Measurements from ENCODE around the gene PTGFRN. TPM values are rescaled to one million over a fixed set of nuclear protein-coding genes. Genes with fewer than 3 reads are reported as not detected.

The PTGFRN gene
- total RNA-seq, 2 experiments from 2014 or later, result 1.8 to 2.8 TPM

DNA sequence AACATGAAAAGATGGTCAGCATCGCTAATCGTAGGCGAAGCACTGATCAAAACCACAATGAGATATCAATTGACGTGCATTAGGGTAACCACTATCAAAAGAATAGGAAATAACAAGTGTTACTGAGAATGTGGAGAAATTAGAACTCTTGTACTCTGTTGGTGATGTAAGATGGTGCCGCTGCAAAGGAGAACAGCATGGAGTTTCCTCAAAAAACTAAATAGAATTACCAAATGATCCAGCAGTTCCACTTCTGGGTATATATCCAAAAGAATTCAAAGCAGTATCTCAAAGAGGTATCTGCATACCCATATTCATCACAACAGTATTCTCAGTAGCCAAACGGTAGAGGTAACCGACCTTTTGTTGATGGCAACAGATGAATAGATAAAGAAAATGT is 83.6 kb downstream of the PTGFRN start:
- CTCF ChIA-PET, result no interaction called here
- DNase-seq, result no peak
- no peak overlapping the region for H3K27ac Mint-ChIP-seq
- H3K36me3 Mint-ChIP-seq (ENCODE audit: low read depth), result no peaks in the 10 kb centered on the region
- peaks cover 9% of the 10 kb centered on the region for H3K4me1 Mint-ChIP-seq
- H3K9me3 Mint-ChIP-seq, result no peaks in the 10 kb centered on the region
- POLR2A ChIA-PET, result no interaction called here
- peaks cover 4% of the 10 kb centered on the region for H3K27me3 Mint-ChIP-seq
- no peak overlapping the region for H3K4me3 Mint-ChIP-seq

DNA sequence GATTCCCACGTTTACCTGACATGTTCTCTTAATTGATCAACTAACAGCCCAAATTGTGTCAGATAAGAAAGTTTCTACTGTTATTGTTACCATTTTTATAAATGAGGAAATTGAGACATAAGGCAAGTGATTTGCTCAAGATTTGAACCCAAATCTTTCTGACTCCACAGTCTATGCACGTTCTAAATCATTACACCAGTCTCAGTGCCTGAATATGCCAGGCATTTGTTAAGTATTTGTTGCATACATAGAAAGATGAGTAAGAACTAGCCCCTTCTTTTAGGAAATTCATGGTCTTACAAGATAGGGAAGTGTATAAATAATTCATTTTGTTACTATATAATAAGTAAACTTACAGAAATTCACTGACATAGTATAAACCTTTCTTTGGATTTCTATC is 84.7 kb downstream of the PTGFRN start:
- peaks cover 4% of the 10 kb centered on the region for H3K27me3 Mint-ChIP-seq
- H3K4me1 Mint-ChIP-seq, result peaks cover 9% of the 10 kb centered on the region
- no peak overlapping the region for H3K4me3 Mint-ChIP-seq
- H3K27ac Mint-ChIP-seq, result no peak overlapping the region
- H3K36me3 Mint-ChIP-seq (ENCODE audit: low read depth), result no peaks in the 10 kb centered on the region
- CTCF ChIA-PET, result no interaction called here
- no peak for DNase-seq
- no peaks in the 10 kb centered on the region for H3K9me3 Mint-ChIP-seq
- POLR2A ChIA-PET, result interaction anchor here (1.4 kb wide), 1 partner anchor 7 kb away, joined by 5 read pairs; no protein-coding TSS in a partner anchor

DNA sequence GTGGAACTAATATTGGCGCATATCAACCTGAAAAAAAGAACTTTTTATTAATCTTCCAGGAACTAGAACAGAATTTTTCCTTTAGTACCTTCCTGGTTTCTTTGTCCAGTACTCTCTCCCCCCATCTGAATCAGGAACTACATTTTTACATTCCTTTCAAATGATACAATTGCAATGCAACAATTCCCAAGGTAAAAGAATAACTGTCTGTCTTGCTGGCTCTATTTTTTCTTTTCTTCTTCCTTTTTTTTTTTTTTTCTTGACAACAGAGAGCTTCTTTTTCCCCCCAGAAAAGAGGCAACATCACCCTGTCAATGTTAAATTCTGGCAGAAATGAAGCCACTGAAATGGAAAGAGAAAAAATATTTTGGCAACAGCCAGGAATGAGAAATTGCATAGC is 87.3 kb downstream of the PTGFRN start:
- no peak for DNase-seq
- CTCF ChIA-PET, result no interaction called here
- Mint-ChIP-seq H3K9me3 (no peaks in the 10 kb centered on the region), H3K4me1 (peaks cover 20% of the 10 kb centered on the region), H3K27ac (no peak overlapping the region), H3K36me3 (ENCODE audit: low read depth) (peaks cover under 1% of the 10 kb centered on the region), H3K27me3 (peaks cover 4% of the 10 kb centered on the region), H3K4me3 (no peak overlapping the region)
- POLR2A ChIA-PET, result interaction anchor here (1.0 kb wide), 1 partner anchor 11 kb away, joined by 3 read pairs; no protein-coding TSS in a partner anchor

DNA sequence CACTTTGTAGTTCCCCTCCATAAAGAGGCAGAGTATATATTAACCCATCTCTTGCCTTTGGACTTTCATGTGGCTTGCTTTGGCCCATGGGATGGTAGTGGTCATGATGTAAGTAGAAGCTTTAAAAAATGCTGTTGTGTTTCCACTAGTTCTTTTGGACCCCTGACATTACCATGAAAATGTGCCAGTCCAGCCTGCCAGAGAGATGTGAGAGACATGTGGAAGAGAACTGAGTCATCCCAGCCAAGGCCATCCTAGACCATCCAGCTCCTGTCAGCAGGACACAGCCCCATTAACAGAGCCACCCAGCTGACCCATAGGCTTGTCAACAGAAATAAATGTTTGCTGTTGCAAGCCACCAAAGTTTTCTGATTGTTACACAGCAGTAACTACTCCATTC is 87.9 kb downstream of the PTGFRN start:
- no peak for DNase-seq
- Mint-ChIP-seq H3K27ac (no peak overlapping the region), H3K36me3 (ENCODE audit: low read depth) (peaks cover 3% of the 10 kb centered on the region), H3K4me3 (no peak overlapping the region), H3K4me1 (peaks cover 24% of the 10 kb centered on the region), H3K27me3 (peaks cover 4% of the 10 kb centered on the region), H3K9me3 (no peaks in the 10 kb centered on the region)
- ChIA-PET CTCF (no interaction called here), POLR2A (no interaction called here)

DNA sequence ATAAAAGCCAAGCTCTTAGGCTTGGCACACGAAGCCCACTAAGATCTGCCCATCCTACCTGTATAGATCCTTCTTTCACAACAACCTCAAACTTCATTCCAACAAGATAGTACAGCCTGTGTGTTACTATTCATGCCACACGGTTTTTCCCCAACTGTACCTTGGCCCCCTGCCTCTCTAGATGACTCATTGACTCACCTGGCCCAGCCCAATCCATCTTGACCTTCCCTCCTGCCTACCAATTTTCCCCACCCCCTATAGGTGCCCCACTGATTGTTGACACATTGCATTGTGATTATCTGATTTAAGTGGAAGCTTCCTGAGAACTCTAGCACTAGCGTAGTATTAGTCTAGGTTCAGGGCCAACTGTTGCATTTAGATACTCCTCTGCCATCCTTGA is 89.9 kb downstream of the PTGFRN start:
- H3K27me3 Mint-ChIP-seq, result peaks cover 4% of the 10 kb centered on the region
- H3K4me1 Mint-ChIP-seq, result peaks cover 30% of the 10 kb centered on the region
- no peak overlapping the region for H3K27ac Mint-ChIP-seq
- no peak overlapping the region for H3K4me3 Mint-ChIP-seq
- H3K9me3 Mint-ChIP-seq, result no peaks in the 10 kb centered on the region
- H3K36me3 Mint-ChIP-seq (ENCODE audit: low read depth), result peaks cover 3% of the 10 kb centered on the region
- POLR2A ChIA-PET, result interaction anchor here (1.0 to 3.1 kb wide), 2 partner anchors 13 to 231 kb away, joined by 4 to 19 read pairs; no protein-coding TSS in a partner anchor
- CTCF ChIA-PET, result no interaction called here
- DNase-seq, result no peak

DNA sequence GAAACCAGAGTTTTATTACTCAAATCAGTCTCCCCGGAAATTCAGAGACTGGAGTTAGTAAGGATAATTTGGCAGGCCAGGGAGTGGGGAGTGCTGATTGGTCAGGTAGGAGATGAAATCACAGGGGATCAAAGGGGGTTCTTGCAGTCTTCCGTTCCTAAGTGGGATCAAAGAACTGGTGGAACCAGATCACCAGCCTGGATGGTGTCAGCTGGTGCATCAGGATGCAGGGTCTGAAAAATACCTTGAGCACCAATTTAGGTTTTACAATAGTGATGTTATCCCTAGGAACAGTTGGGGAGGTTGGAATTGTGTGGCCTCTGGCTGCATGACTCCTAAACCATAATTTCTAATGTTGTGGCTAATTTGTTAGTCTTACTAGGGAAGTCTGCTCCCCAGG is 90.4 kb downstream of the PTGFRN start:
- POLR2A ChIA-PET, result interaction anchor here (1.0 to 3.1 kb wide), 2 partner anchors 14 to 232 kb away, joined by 4 to 19 read pairs; no protein-coding TSS in a partner anchor

DNA sequence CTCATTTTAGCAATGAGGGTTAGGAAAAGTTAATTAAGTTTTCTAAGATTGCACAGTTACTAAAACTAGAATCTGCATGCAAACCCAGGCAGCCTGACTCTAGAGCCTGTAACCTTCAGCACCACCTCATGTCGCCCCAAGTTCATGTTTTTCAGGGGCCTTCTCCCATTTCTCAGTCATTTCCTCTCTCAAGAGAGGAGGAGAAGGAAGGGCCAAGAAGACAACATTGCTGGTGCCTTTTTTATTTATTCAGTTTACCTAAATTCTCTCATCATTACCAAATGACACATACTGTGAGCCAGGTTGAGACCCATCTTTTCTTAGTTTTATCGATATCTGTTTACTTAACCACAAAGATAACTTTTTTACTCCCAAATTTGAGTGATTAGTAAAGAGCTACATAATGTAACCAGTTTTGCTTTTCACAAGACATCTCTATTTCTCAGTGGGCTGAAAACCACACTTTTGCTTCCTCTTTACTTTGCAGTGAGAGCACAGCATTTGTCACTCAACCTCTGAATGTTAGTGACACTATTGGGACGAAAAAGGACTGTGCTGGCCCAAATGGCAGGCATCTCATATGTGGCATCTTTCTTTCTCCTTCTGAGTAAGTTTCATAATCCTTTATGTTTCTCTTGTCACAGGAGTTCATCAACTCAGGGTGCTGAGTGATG is 91.7 kb downstream of the PTGFRN start, which contains the start of gene CD101:
TSS of gene CD101 (plus strand) at position 507 of the 674 bp plus-strand sequence. CDS start at position 565, 58 bp downstream.
- Mint-ChIP-seq H3K36me3 (ENCODE audit: low read depth) (peaks cover 3% of the 10 kb centered on the region), H3K27ac (peak within 1 kb of the TSS; percentile 84), H3K9me3 (no peaks in the 10 kb centered on the region), H3K4me3 (peak within 1 kb of the TSS; percentile 5), H3K27me3 (peaks cover 14% of the 10 kb centered on the region), H3K4me1 (peaks cover 30% of the 10 kb centered on the region)
- CTCF ChIA-PET, result interaction anchor here (1.1 kb wide), 1 partner anchor 8 kb away, joined by 5 read pairs; no protein-coding TSS in a partner anchor
- POLR2A ChIA-PET, result interaction anchor here (1.4 to 3.1 kb wide), 3 partner anchors 15 to 59 kb away, joined by 4 to 19 read pairs (median 5); partner anchors contain the start of gene TTF2
- DNase-seq, result peak; percentile 21

More for the DNA sequence above, 90.4 kb downstream of the PTGFRN start:
- no peaks in the 10 kb centered on the region for H3K9me3 Mint-ChIP-seq
- H3K4me1 Mint-ChIP-seq, result peaks cover 30% of the 10 kb centered on the region
- DNase-seq, result no peak
- H3K4me3 Mint-ChIP-seq, result no peak overlapping the region
- peaks cover 3% of the 10 kb centered on the region for H3K36me3 Mint-ChIP-seq (ENCODE audit: low read depth)
- CTCF ChIA-PET, result no interaction called here
- H3K27me3 Mint-ChIP-seq, result peaks cover 4% of the 10 kb centered on the region
- H3K27ac Mint-ChIP-seq, result no peak overlapping the region

DNA sequence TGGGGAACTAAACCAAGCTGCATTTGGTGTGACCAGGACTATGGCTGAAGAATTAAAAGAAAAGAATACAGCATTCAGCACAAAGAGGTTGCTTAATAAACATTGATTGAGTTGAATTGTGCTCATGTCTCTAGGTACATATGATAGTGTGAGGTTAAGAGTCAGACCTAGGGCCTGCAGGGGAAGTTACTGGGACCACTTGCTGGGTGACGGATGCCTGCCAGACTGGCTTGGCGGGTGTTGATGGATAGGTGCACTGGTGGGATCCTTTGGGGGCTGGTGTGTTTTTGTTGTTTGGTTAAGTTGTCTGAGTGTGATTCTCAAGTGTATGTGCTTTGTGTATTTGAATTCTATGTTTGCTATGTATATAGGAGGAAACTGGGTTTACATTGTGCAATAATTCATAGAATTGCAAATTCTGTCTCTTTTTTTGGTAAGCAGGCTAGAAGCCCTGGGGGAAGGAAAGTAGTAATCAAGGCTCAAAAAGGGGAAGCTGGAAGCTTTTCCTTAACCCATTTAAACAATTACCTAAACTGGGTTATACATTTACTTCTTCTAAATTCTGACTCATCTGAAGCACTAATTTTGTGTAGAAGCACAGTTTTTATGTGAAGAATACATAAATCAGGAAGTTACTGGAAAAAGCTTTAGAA is 93.6 kb downstream of the PTGFRN start:
- ChIA-PET POLR2A (interaction anchor here (0.6 to 1.5 kb wide), 4 partner anchors 11 to 57 kb away, joined by 3 to 6 read pairs (median 3); no protein-coding TSS in a partner anchor), CTCF (interaction anchor here (0.9 kb wide), 1 partner anchor 17 kb away, joined by 3 read pairs; no protein-coding TSS in a partner anchor)
- no peak overlapping the region for H3K27ac Mint-ChIP-seq
- DNase-seq, result no peak
- no peaks in the 10 kb centered on the region for H3K9me3 Mint-ChIP-seq
- peaks cover 33% of the 10 kb centered on the region for H3K4me1 Mint-ChIP-seq
- H3K27me3 Mint-ChIP-seq, result peaks cover 13% of the 10 kb centered on the region
- H3K36me3 Mint-ChIP-seq (ENCODE audit: low read depth), result peaks cover 3% of the 10 kb centered on the region
- no peak overlapping the region for H3K4me3 Mint-ChIP-seq

DNA sequence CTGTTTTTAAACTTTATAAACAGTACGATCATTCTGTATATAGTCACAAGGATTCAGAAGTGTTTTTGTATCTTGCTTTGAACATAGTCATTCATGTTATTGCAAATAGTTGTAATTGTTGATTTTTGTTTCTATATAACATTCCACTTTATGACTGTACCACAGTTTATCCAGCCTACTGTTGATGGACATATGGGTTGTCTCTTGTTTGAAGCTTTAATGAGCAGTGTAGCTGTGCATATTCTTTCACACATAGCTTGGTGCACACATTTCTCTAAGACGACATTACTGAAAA is 98.0 kb downstream of the PTGFRN start:
- CTCF ChIA-PET, result interaction anchor here (1.0 kb wide), 1 partner anchor 44 kb away, joined by 3 read pairs; no protein-coding TSS in a partner anchor
- Mint-ChIP-seq H3K4me1 (peaks cover 22% of the 10 kb centered on the region), H3K27me3 (peaks cover 13% of the 10 kb centered on the region), H3K27ac (no peak overlapping the region), H3K4me3 (no peak overlapping the region), H3K9me3 (no peaks in the 10 kb centered on the region), H3K36me3 (ENCODE audit: low read depth) (no peaks in the 10 kb centered on the region)
- POLR2A ChIA-PET, result interaction anchor here (2.2 kb wide), 1 partner anchor 52 kb away, joined by 10 read pairs; the partner anchor contains the start of gene TTF2
- DNase-seq, result no peak

DNA sequence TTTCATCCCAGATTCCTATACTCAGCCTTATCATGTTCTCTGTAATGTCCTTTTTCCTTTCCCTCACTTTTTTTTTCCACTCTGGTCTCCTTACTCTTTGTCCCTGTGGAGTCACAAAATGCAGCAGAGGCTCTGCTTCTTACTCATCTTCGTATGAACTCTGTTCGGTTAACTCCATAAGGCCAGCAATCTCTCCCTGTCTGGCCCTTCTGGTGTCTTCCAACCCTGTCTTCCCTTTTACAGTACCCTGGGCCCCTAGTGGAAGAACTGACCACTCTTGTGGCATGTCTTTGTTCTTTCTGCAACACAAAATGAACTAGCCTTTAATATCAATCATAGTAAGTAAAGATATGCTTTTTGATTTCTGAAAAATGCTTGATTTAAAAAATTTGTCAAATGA is 98.9 kb downstream of the PTGFRN start:
- Mint-ChIP-seq H3K4me3 (no peak overlapping the region), H3K4me1 (peaks cover 16% of the 10 kb centered on the region)
- CTCF ChIA-PET, result interaction anchor here (1.2 to 1.6 kb wide), 3 partner anchors 8 to 51 kb away, joined by 4 to 5 read pairs (median 4); partner anchors contain the start of gene TTF2

DNA sequence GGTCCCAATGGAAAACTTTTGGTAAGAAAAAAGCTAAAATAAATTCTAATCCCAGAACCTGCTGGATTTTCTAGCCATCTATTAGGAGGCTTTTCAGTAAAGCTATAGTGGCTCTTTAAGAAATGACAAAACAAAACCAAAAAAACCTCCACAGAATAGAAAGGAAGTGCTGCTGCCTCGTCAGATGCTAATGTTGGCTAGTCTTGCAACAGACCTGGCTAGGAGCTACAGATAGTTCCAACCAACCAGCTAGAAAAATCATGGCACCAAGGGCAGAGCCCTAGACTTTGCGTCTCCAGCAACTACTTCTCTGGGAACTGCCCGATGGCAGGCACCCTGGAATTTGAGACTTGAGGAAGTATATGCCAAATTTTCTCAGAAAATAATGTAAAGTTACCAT is 99.4 kb downstream of the PTGFRN start:
- POLR2A ChIA-PET, result interaction anchor here (0.8 to 2.2 kb wide), 5 partner anchors 22 to 51 kb away, joined by 3 to 10 read pairs (median 3); partner anchors contain the start of gene TTF2
- Mint-ChIP-seq H3K9me3 (no peaks in the 10 kb centered on the region), H3K36me3 (ENCODE audit: low read depth) (no peaks in the 10 kb centered on the region), H3K27me3 (peaks cover 13% of the 10 kb centered on the region), H3K4me1 (peaks cover 17% of the 10 kb centered on the region), H3K4me3 (no peak overlapping the region), H3K27ac (peak overlapping the region; percentile 2)
- no peak for DNase-seq
- CTCF ChIA-PET, result interaction anchor here (0.5 to 1.6 kb wide), 6 partner anchors 8 to 272 kb away, joined by 3 to 5 read pairs (median 4); partner anchors contain the start of gene TTF2

More for the DNA sequence above, 98.9 kb downstream of the PTGFRN start:
- Mint-ChIP-seq H3K9me3 (no peaks in the 10 kb centered on the region), H3K27me3 (peaks cover 13% of the 10 kb centered on the region), H3K27ac (no peak overlapping the region), H3K36me3 (ENCODE audit: low read depth) (no peaks in the 10 kb centered on the region)
- POLR2A ChIA-PET, result interaction anchor here (0.8 to 2.2 kb wide), 5 partner anchors 22 to 51 kb away, joined by 3 to 10 read pairs (median 3); partner anchors contain the start of gene TTF2
- no peak for DNase-seq

DNA sequence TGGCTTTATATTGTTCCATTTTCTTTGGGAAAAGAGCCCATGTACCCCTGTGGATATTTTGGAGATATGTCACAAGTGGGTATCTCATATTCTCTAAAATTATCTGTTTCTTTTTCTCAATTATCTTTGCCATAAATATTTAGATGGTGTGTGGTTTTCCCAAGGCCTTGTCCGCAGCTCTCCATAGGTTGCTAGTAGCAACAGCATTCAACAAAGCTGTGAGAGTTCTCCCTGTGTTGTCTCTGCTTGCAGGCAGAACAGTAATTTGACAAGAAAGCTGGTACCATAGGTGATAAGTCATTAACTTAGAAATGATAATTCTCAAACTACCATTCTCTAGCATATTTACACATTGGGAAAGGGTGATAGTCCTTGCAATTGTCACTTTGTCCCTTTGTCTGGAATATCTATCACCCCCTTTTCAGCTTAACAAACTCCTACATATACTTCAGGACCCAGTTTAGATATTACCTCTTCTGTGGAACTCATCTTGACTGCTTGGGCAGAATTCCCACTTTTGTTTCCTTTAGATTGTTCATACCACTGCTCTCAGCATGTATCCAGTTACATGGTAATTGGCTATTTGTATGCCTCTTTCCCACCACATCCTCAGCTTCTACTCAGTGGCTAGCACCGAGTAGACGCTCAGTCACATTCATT is 100.7 kb downstream of the PTGFRN start:
- CTCF ChIA-PET, result interaction anchor here (0.9 to 1.6 kb wide), 2 partner anchors 29 to 118 kb away, joined by 3 to 4 read pairs; no protein-coding TSS in a partner anchor
- POLR2A ChIA-PET, result no interaction called here
- H3K27me3 Mint-ChIP-seq, result peaks cover 10% of the 10 kb centered on the region
- no peak overlapping the region for H3K27ac Mint-ChIP-seq
- no peak for DNase-seq
- H3K36me3 Mint-ChIP-seq (ENCODE audit: low read depth), result no peaks in the 10 kb centered on the region
- no peak overlapping the region for H3K4me3 Mint-ChIP-seq
- H3K9me3 Mint-ChIP-seq, result no peaks in the 10 kb centered on the region
- H3K4me1 Mint-ChIP-seq, result peaks cover 21% of the 10 kb centered on the region
